OCI-LY1 (cell line): ENCODE measurements around the gene ACTA1.
"Not testable (repeated sequence)": the region's sequence is repeated elsewhere in the genome, so short reads cannot be mapped to it uniquely, and the experiment has no call there.

Source experiments
- H2AFZ ChIP-seq: fragments of 200-600 bp; sonication (generic), shearing (Covaris generic); 2 replicates; pipeline ENCODE4 v1.6.0; 2014; ENCODE audit warnings: antibody characterized with exemption, mild to moderate bottlenecking, low read length
- H3F3A ChIP-seq: fragments of 200-600 bp; sonication (generic), shearing (Covaris generic); 2 replicates; pipeline ENCODE4 v1.6.0; 2014; ENCODE audit warnings: mild to moderate bottlenecking, antibody characterized with exemption, low read length, moderate library complexity; ENCODE audit not compliant: insufficient read depth
- H3K27ac ChIP-seq: fragments of 200-600 bp; sonication (generic); 2 replicates; pipeline ENCODE4 v1.5.1; 2014; ENCODE audit warnings: low read length, mixed run types, mild to moderate bottlenecking, low read depth; ENCODE audit not compliant: poor library complexity, severe bottlenecking
- H3K27me3 ChIP-seq: fragments of 200-600 bp; sonication (generic); 2 replicates; pipeline ENCODE4 v1.6.0; 2014; ENCODE audit warnings: antibody characterized with exemption, mild to moderate bottlenecking, low read length, moderate library complexity; ENCODE audit not compliant: insufficient read depth
- H3K36me3 ChIP-seq: fragments of 200-600 bp; sonication (generic); 2 replicates; pipeline ENCODE4 v1.6.1; 2014; ENCODE audit warnings: mild to moderate bottlenecking, antibody characterized with exemption, low read length, moderate library complexity, mixed read lengths; ENCODE audit not compliant: insufficient read depth
- H3K4me1 ChIP-seq: fragments of 200-600 bp; sonication (generic); 2 replicates; pipeline ENCODE4 v1.5.1; 2014; ENCODE audit warnings: mild to moderate bottlenecking, low read length, moderate library complexity; ENCODE audit not compliant: insufficient read depth, severe bottlenecking
- H3K4me2 ChIP-seq: fragments of 200-600 bp; sonication (generic), shearing (Covaris generic); 2 replicates; pipeline ENCODE4 v1.6.1; 2014; ENCODE audit warnings: low read length
- H3K4me3 ChIP-seq: fragments of 200-600 bp; sonication (generic); 2 replicates; pipeline ENCODE4 v1.5.1; 2014; ENCODE audit warnings: low read length, low read depth, mild to moderate bottlenecking, mixed read lengths; ENCODE audit not compliant: poor library complexity, severe bottlenecking
- H3K79me2 ChIP-seq: fragments of 200-600 bp; shearing (Covaris generic); 2 replicates; pipeline ENCODE4 v1.6.1; 2016; ENCODE audit warnings: mixed run types, low read length, mixed read lengths; ENCODE audit not compliant: insufficient read depth
- H3K9ac ChIP-seq: fragments of 200-600 bp; sonication (generic), shearing (Covaris generic); 2 replicates; pipeline ENCODE4 v1.6.1; 2014; ENCODE audit warnings: mild to moderate bottlenecking, low read length, mixed read lengths
- H3K9me2 ChIP-seq: fragments of 200-600 bp; sonication (generic), shearing (Covaris generic); 2 replicates; pipeline ENCODE4 v1.6.1; 2014; ENCODE audit warnings: low read depth, mild to moderate bottlenecking, low read length, mixed read lengths
- H3K9me3 ChIP-seq: fragments of 200-600 bp; shearing (Covaris generic); 2 replicates; pipeline ENCODE4 v1.6.1; 2014; ENCODE audit warnings: low read length, mixed read lengths
- H4K20me1 ChIP-seq: fragments of 200-600 bp; sonication (generic), shearing (Covaris generic); 2 replicates; pipeline ENCODE4 v1.6.0; 2016; ENCODE audit warnings: mild to moderate bottlenecking, low read length; ENCODE audit not compliant: insufficient read depth
- CTCF ChIP-seq: fragments of 200-600 bp; sonication (generic), shearing (Covaris generic); IDR thresholded peaks from 2 replicates; pipeline ENCODE4 v1.5.1; 2017; ENCODE audit warnings: mild to moderate bottlenecking, antibody characterized with exemption, low read length, moderate library complexity, mixed read lengths
- EZH2 ChIP-seq: fragments of 200-600 bp; sonication (generic), shearing (Covaris generic); IDR thresholded peaks from 2 replicates; pipeline ENCODE4 v1.8.0; 2017; ENCODE audit warnings: borderline replicate concordance, mixed run types, mild to moderate bottlenecking, antibody characterized with exemption, low read length, moderate library complexity, mixed read lengths

ACTA1 gene

GRCh38 chr1:229420765-229421164 is 13.1 kb downstream of the ACTA1 start:
- H3K4me3 ChIP-seq = no peak overlapping the region
- H3K27me3 ChIP-seq = no peaks in the 10 kb centered on the region
- H3K9me3 ChIP-seq = peaks cover 4% of the 10 kb centered on the region; the same call in 1 of the 2 replicates
- no peaks in the 10 kb centered on the region for H3K79me2 ChIP-seq
- TF ChIP-seq CTCF = peak; percentile 18; the same call in 1 of the 2 replicates
- no peak for TF ChIP-seq EZH2
- no peaks in the 10 kb centered on the region for H3K4me1 ChIP-seq
- no peaks in the 10 kb centered on the region for H3F3A ChIP-seq
- no peak overlapping the region for H3K9ac ChIP-seq
- no peak overlapping the region for H3K27ac ChIP-seq
- H4K20me1 ChIP-seq = no peaks in the 10 kb centered on the region
- no peak overlapping the region for H2AFZ ChIP-seq
- no peaks in the 10 kb centered on the region for H3K36me3 ChIP-seq
- H3K9me2 ChIP-seq = no peaks in the 10 kb centered on the region
- H3K4me2 ChIP-seq = no peak overlapping the region

- H3K27me3 ChIP-seq = no peaks in the 10 kb centered on the region
- no peak overlapping the region for H3K27ac ChIP-seq
- no peaks in the 10 kb centered on the region for H3K79me2 ChIP-seq
- no peaks in the 10 kb centered on the region for H3F3A ChIP-seq
- TF ChIP-seq EZH2 = no peak
- TF ChIP-seq CTCF = no peak
- no peak overlapping the region for H2AFZ ChIP-seq
- no peaks in the 10 kb centered on the region for H3K4me1 ChIP-seq
- no peaks in the 10 kb centered on the region for H4K20me1 ChIP-seq
- no peaks in the 10 kb centered on the region for H3K9me2 ChIP-seq
- no peak overlapping the region for H3K4me3 ChIP-seq
- H3K36me3 ChIP-seq = no peaks in the 10 kb centered on the region
- peaks cover 4% of the 10 kb centered on the region; the same call in 1 of the 2 replicates for H3K9me3 ChIP-seq
- no peak overlapping the region for H3K9ac ChIP-seq
- H3K4me2 ChIP-seq = no peak overlapping the region
Measured at GRCh38 chr1:229420224-229420623, 13.7 kb downstream of the ACTA1 start.

GRCh38 chr1:229418586-229418985 is 15.3 kb downstream of the ACTA1 start:
- not testable (repeated sequence) for H3K4me3 ChIP-seq, H3K4me1 ChIP-seq

GRCh38 chr1:229412810-229413209 is 21.1 kb downstream of the ACTA1 start:
- not testable (repeated sequence) for H3K9ac ChIP-seq, H3K79me2 ChIP-seq, H3K4me2 ChIP-seq, H3K36me3 ChIP-seq, H3K27ac ChIP-seq, H2AFZ ChIP-seq, H3F3A ChIP-seq, H3K9me3 ChIP-seq, H3K4me3 ChIP-seq, H3K27me3 ChIP-seq, H4K20me1 ChIP-seq, H3K4me1 ChIP-seq, H3K9me2 ChIP-seq

More at GRCh38 chr1:229418586-229418985, 15.3 kb downstream of the ACTA1 start:
- not testable (repeated sequence) for H3K79me2 ChIP-seq, H4K20me1 ChIP-seq, H3K27ac ChIP-seq, H2AFZ ChIP-seq, H3K9ac ChIP-seq, H3K36me3 ChIP-seq, H3K9me2 ChIP-seq, H3K9me3 ChIP-seq, H3K27me3 ChIP-seq, H3F3A ChIP-seq, H3K4me2 ChIP-seq
